ENCODE measurements around the gene EBF3.

EBF3 gene

GRCh38 chr10:129945526-129945925 is 18.5 kb downstream of the EBF3 start:
- no peak for DNase-seq

GRCh38 chr10:129945064-129945463 is 19.0 kb downstream of the EBF3 start:
- no peak for DNase-seq

GRCh38 chr10:129944456-129944855 is 19.6 kb downstream of the EBF3 start:
- no peak for DNase-seq

GRCh38 chr10:129942936-129943715 is 20.9 kb downstream of the EBF3 start:
- no peak for DNase-seq

- DNase-seq = no peak
Observed at GRCh38 chr10:129942391-129942790, 21.7 kb downstream of the EBF3 start.

- DNase-seq = no peak
Observed at GRCh38 chr10:129942019-129942277, 22.1 kb downstream of the EBF3 start.

- DNase-seq = no peak
Observed at GRCh38 chr10:129941199-129942018, 22.7 kb downstream of the EBF3 start.

- no peak for DNase-seq
Observed at GRCh38 chr10:129940617-129941198, 23.4 kb downstream of the EBF3 start.

GRCh38 chr10:129939416-129940275 is 24.4 kb downstream of the EBF3 start:
- no peak for DNase-seq

GRCh38 chr10:129938460-129938859 is 25.6 kb downstream of the EBF3 start:
- no peak for DNase-seq

GRCh38 chr10:129937351-129937751 is 26.7 kb downstream of the EBF3 start:
- DNase-seq = no peak

- no peak for DNase-seq
Observed at GRCh38 chr10:129936923-129937300, 27.2 kb downstream of the EBF3 start.

GRCh38 chr10:129936266-129936922 is 27.7 kb downstream of the EBF3 start:
- DNase-seq = no peak

GRCh38 chr10:129935867-129936152 is 28.3 kb downstream of the EBF3 start:
- no peak for DNase-seq

- no peak for DNase-seq
Observed at GRCh38 chr10:129935102-129935866, 28.8 kb downstream of the EBF3 start.

GRCh38 chr10:129934196-129934925 is 29.7 kb downstream of the EBF3 start:
- no peak for DNase-seq

GRCh38 chr10:129933456-129934092 is 30.5 kb downstream of the EBF3 start:
- no peak for DNase-seq

GRCh38 chr10:129932751-129933433 is 31.2 kb downstream of the EBF3 start:
- DNase-seq = no peak

GRCh38 chr10:129932182-129932581 is 31.9 kb downstream of the EBF3 start:
- no peak for DNase-seq
